COR-L47 (cell line): ENCODE data around the gene ARFGEF3.

Experiments used
- DNase-seq: peaks from one replicate; lab custom pipeline; 2025; lab: John Stamatoyannopoulos, UW

Gene ARFGEF3

DNA sequence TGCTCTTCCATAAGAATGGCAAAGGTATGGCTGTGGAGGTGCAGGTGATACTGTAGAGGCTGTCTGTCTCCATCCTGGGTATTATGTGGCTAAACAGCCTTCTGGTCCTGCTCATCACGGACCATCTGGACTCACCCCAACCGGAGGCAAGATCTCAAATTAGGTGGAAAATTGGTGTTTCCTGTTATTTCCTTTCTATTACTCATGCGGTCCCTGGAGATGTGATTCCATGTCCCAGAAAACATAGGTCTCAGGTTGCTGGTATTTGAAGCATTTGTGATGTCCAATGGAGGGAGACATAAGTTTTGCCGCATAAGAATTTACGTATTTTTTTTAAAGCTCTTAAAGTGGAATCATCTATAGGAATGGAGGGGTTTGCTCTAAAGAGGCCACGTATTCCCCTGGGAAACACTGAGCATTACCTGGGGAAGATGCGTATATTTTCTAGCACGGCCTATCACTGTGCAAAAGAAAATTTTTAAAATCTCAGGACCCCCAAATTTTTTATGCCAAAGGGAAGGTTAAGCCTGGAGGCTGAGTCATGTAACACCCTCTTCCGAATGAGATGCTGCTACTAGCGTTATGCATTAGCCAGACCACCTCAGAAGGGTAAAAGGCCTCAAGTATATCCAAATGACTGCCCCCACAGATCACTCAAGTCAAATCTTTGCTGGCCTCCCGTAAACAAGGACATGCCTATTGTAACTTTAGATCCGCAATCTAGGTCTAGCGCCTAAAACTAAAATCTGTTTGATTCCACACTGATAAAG is 78.9 kb downstream of the ARFGEF3 start:
- no peak for DNase-seq

DNA sequence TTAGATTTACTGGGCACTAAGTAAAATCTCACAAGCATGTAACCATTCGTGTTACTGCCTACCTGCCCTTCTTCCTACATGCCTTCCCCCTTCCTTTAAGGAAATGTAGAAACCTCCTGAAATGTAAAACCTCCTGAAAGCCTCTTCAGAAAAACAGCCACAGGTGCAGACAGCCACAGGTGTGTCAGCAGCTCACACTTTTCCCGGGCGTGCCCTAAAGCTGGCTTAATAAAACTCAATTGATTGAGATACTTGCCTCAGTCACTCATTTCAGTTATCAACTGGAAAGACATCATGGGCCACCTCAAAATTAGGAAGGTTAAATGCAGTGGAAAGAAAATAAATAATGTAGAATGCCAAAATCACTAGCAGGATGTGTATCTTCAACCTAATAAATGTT is 79.6 kb downstream of the ARFGEF3 start:
- no peak for DNase-seq

DNA sequence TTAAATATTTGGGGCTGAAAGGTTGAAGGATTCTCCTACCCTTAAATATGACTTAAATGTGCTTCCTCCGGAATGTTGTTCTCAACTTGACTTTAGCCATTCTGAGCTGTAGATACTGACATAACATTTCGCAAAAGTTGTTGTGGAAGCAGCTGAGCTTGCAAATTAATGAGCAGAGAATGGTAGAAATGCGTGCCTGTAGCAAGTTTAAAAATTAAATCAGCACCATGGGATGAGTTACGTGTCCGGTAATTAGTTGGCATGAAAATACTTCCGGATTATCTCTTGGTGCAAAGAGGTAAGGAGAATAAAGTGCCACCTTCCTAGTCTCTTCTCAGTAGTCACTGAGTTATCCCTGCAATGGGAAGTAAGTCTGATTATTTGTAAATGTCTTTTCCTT is 80.2 kb downstream of the ARFGEF3 start:
- no peak for DNase-seq

DNA sequence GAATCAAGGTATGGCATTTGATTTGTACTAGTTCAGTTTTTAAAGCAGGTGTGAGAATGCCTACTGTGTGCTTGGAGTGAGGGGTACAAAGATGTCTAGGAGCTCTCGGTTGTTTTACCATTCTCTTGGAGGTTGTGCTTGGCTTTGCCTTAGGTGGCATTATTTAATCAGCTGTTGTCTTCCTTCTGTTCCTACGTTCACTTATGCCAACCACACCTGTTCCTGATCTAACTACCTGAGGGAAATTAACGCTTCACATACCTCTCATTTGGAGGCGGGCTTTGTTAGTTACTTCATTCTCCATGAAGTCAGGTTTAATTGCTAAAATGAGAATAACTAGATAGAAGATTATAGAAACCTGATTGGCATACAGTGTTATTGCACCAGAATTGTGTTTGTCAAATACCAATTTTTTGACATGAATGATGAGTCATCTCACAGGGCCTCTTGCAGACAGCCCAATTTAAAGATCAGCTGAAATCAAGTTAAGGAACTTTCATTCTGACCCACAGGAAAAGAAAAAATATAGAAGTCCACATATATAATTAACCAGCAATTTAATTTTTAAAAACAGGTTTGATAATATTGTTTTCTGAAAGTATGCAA is 81.4 kb downstream of the ARFGEF3 start:
- DNase-seq, result no peak

DNA sequence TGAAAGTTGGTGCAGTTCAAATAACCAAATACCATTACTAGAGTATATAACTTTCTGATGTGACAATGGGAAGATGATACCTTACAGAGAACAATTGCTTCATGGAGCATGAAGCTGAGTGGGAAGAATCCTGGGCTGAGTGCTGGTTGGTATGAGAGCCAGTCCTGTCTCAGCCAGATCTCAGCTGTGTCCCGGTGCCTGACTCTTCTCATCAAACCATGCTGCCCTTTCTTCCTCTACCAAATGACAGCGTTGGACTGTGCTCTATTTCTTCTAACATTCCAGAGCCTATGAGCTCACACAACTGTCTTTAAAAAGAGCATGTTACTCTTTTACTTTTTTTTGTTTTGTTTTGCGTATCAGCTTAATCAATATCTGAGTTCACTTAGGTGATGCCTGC is 84.0 kb downstream of the ARFGEF3 start:
- no peak for DNase-seq

DNA sequence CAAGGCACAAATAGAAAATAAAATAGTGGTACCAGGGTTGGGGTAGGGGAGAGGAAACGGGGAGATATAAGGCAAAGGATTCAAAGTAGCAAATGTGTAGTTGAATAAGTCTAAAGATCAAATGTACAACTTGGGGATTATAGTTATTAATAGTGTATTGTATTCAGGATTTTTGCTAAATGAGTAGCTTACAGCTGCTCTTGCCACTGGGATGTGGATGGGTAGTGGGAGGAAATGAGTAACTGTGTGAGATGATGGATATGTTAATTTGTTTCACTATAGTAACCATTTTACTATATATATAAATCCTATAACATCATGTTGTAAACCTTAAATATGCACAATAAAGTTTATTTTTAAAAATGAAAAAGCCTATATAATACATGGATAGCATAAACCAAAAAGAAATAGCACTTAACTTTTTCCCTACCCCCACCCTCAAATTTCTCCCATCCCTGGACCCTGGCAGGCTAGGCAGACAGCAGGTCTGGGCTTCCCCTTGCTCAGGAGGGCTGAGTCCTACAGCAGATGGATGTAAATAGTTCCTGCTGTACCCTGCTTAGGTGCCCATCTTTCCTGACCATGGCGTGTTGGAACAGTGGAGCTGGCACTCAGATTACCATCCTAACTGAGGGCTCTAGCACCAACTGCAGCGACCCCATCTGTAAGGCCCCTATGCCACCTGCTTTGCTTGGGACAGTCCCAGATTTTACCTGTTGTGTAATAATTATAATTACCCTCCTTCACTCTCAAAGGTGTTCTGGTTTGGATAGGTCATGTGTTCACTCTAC is 85.1 kb downstream of the ARFGEF3 start:
- no peak for DNase-seq

DNA sequence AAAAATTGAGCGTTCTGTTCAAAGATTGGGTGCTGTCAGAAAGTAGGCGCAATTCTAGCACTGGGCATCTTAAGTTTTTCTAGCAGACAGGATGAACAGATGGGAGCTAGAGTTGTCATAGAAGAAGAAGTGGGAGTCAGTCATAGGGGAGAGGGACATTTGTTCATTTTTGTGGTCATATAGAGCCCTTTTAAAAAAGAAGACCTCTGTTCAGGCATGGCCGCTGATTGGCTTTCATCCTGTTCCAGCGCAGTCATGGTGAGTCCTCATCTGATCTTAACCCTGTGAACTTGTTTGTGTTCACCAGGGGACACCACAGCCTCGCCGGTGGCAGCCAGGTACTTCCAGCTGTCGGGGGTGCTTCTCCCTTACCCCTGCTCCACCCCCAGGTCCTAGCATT is 86.3 kb downstream of the ARFGEF3 start:
- DNase-seq, result no peak

DNA sequence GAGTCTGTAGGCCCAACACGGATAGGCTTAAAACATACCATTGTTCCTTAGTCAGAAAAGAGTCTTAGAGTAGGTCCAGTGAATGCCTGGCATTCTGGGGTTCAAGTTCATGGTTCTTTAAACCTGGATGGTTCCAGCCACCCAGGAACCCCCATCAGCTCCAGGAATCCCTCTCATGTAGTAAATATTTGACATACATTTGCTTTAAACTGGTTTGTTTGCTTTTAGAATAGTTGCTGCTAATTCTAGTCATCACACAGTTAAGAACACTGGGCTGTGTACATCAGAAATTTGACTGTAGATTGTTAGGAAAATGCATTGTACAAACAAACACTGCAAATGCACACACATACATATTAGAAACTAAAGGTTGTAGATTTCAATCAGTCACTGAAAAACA is 87.1 kb downstream of the ARFGEF3 start:
- DNase-seq, result no peak

DNA sequence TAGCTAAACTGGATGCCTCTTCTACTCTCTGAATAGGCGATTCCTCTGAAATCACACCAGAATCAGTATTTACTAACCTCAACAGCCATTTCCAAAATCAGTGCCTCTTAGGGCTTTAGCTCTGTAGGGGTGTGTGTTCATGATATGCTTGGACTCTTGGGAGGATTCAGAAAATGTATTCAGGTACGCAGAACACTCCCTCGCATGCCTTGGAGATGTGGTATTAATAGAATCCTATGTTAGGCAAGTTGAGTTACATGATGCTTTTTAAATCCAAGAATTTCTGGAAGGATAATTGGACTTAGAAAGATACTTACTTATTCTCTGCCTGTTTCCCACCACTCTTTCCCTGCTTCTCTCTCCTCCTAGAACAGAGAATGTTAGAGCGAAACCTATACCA is 88.3 kb downstream of the ARFGEF3 start:
- DNase-seq, result no peak

DNA sequence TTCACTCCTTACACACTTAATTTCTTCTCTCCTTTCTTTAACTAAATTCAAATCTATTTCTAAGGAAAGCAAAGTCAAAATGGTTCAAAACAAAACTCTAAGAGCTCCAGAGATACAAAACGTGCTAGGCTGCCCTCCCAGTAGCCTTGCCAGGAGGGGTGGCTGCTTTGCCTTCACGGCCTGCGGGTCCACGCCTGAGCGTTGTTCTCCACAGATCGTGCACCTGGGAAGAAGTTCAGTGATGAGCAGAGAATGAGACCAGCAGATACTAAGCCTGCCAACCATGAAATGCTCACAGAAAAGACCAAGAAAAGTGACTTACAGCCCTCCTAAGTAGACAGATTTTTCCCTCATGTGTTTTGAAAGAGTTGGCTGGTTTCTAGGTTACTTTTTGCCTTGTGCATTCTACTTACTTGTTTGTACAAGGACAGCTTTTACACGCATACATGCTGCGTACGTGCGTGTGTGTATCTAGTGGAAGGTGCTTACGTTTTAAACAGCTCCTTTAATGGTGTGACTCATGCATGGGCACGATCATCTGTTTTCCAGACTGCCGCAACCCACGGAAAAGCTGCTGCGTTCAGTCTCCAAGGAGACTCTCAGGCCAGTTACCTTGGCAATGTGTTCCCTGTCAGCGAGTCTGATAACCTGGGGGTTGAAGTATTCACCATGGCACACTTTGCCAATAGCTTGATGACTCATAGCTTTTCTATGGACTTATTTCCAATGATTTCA is 88.9 kb downstream of the ARFGEF3 start:
- no peak for DNase-seq

DNA sequence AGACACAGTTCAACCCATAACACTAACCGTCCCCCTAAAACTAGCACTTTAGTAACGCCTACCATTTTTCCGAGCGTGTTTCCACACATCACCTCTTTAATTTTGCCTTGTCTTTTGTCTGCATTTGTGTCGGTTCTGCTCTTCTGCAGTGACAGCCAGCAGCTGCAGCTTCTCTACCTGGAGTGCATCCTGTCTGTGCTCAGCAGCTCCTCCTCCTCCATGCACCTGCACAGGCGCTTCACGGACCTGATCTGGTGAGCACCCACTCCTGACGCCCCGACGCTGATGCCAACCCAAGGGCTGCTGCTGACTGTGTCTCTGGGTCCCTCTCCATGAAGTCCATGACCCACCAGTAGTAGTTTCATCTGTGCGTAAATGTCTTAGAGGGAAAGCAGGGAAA is 92.0 kb downstream of the ARFGEF3 start:
- DNase-seq, result no peak

DNA sequence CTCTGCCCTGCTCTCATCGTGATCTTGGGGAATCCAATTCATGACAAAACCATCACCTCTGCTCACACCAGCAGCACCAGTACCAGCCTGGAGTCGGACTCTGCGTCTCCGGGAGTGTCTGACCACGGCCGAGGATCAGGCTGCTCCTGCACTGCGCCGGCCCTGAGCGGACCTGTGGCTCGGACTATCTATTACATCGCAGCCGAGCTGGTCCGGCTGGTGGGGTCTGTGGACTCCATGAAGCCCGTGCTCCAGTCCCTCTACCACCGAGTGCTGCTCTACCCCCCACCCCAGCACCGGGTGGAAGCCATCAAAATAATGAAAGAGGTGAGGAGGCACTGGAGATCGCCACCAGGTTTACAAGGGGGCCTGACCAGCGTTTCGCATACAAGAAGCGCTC is 93.7 kb downstream of the ARFGEF3 start:
- DNase-seq, result no peak

DNA sequence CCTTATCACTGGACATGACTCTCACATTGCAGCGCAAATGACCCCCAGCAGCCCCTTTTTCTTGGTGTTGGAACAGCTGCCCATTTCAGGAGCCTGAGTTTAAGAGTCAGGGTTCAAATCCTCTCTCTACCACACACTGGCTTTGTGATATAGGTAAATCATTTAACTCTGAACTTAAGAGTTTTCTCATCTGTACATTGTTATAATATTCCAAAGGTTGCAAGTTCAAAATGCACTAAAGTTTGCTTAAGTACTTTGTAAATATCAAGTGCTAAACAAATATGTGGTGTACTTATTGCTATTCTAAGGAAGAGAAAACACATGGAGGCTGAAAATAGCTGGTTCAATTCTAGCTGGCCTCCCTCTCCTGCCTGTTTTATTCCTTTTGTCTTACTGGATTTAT is 95.9 kb downstream of the ARFGEF3 start:
- no peak for DNase-seq

DNA sequence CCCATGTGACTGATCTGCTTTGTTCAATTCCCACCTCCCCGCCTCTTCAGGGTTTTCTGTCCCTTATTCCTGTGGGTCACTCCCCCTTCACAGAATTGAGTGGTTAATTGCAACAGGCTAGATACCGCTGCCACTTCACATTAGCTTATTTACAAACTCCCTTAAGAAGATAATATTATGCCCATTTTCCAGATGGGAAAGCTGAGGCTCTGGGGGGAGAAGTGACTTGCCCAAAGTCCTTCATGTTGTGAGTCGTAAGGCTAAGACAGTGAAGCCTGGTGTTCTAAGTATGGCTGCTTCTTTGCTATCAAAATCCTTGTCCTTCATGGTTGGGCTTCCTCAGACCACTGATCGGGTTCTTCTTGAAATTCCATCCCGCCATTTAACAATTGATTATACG is 96.5 kb downstream of the ARFGEF3 start:
- DNase-seq, result no peak

DNA sequence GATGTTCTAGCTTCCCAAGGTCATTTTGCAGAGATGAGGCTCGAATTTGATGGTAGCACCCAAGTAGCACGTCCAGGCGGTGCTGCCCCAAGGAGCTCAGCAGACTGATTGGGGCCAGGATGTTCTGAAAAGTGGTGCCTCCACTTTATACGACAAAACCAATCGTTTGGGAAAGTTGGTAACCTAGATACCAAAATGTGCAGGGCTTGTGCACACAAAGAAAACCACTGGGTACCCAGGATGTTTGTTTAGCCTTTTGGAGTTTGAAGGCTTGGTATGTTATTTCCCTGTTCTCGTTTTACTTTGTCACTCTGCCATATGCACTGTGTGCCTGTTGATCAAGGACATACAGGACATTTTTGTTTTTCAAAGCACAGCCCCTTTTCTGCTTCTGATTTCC is 97.3 kb downstream of the ARFGEF3 start:
- DNase-seq, result no peak

DNA sequence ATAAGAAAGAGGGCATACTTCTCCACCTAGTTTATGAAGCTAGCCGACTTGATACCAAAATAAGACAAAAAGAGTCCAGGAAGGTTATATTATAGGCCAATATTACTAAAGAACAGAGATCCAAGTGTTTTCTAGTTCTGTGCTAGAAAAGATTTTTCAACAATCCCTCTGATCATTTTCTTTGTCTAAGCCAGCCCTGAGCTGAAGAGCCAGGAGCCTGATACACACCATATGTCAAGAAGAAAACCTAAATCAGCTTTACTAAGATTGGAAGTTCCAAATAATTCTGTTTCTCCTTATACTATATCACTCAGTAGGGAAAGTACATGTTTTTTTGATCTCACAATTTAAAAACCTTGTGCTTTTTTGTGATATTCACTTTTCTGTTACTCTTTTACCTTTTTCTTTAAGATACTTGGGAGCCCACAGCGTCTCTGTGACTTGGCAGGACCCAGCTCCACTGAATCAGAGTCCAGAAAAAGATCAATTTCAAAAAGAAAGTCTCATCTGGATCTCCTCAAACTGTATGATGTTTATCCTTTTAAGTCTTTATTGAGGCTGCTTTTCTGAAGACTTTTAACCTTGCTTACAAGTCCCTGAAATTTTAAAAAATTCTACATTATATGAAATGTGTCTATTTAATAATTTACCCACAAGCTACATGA is 99.5 kb downstream of the ARFGEF3 start:
- DNase-seq, result no peak

DNA sequence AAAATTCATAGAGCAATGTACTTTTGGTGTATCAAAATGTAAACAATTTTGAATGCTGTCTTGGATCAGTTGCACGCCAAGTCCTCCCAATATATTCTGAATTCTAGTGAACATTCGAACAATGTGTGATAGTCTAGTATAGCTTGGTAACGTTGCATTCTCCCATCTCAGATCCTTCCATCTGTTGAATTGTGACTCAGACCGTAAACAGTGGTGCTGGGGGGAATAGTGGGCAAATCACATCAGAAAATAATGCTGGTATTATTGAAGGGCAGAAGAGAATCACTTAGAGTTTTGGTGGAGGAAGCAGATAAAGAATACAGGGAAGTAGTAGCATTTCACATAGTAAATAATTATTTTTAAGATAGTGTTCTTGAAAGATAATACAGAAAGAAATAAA is 102.2 kb downstream of the ARFGEF3 start:
- no peak for DNase-seq

DNA sequence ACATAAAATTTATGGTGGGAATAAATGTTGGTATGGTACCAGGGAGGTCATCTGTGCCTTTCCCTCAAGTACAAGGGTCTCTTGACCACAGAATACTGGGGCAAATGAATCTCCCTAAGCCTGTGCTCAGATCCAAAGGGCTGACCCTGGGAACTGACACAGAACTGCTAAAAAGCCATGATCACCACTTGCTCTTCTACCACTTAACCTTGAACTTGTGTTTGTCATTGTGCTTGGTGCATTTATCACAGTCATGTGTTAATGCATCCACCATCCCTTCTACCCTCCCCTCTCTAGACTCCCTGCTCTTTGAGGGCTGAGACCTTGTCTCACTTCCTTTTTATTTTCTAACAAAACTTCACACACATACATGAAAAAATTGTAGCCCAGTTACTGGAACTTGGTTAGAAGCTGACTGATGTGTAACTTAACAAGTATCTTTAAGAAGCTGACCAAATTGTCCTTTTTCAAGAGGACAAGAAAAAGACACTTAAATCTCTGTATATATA is 102.7 kb downstream of the ARFGEF3 start:
- DNase-seq, result no peak

DNA sequence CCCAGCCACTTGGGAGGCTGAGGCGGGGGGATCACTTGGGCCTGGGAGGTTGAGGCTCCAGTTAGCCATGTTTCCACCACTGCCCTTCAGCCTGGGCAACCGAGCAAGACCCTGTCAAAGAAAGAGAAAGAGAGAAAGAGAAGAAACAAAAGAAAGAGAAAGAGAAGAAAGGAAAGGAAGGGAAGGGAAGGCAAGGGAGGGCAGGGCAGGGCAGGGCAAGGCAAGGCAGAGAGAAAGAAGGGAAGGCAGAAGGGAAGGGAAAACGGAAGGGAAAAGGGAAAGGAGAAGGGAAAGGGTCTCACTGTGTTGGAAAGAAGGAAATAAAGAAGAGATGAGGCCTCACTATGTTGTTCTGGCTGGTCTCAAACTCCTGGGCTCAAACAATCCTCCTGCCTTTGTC is 104.4 kb downstream of the ARFGEF3 start:
- DNase-seq, result no peak

DNA sequence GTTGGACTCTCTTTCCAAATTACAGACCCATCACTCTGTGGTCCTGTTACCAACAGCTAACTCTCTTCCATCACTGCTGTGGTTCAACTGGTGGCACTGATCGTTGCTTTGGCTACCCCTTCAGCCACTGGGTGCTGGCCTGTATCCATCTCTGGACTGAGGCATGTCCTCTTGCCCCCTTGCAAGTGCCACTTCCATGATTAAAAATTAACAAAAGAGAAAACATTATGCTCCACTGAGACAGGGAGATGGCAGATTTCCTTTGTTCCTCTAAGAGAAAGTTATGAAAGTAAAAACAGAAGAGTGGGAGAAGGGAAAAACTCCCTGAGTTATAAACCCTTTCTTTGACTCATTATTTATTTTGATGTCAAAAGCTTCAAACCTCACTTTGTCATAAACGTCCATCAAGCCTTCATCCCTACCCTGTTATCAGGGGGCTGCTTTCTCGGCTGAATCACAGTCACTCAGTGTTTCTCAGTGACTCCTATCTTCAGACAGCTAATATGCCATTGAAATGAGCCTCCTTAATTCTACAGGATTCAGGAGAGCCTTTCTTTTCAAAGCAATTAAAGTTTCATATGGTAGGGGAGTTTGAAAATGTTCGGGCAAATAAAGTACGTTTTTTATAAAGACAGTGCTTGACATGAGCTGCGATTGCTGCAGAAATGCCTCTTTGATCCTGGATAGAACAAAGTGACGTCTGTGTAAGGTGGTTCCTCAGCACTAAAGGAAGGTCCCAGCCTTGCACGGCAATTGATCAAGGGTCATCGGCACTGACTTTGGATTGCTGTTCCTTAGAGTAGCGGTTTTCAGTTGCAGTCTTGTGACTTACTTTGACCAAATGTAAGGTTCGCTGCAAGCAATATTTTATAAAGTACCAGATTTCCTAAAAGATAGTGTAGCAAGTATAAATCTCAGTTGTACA is 106.5 kb downstream of the ARFGEF3 start:
- no peak for DNase-seq

DNA sequence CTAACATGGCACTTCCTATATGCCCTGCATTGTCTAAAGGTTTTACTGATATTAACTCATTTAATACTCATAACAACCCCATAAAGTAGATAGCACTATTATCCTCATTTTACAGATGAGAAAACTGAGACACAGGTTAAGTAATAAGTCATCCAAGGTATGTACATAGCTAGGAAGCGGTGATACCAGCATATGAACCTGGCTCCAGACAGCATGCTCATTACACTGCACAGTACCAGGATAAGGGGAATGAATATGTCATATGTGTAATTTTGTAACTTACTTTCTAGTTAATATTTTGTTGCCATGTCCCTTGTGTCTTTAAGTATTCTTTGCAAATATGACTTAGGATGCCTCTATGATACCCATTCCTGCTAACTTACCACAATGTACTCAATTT is 109.7 kb downstream of the ARFGEF3 start:
- no peak for DNase-seq
